HCT116 (cell line): ENCODE data around the gene SERGEF. TPM values are rescaled to one million over a fixed set of nuclear protein-coding genes. Genes with fewer than 3 reads are reported as not detected.

Source experiments
- ATAC-seq: fragments of 200-7000 bp; cut with Tn5 transposase; 2 replicates; pipeline ENCODE4 v1.9.1; 2020; ENCODE audit warnings: mild to moderate bottlenecking, moderate library complexity
- BruUV-seq: library from RNA; stranded (reverse); fragments of 400-500 nt; replicated peaks from 2 replicates; lab custom pipeline; 2021; lab: Mats Ljungman, UMichigan
- CTCF ChIA-PET: fragments of 300-600 bp; sonication (Branson Sonifier 250); formaldehyde crosslinking; loops from one replicate; lab custom pipeline; 2021; ENCODE audit warnings: antibody characterized with exemption; lab: Charles Lee
- POLR2A ChIA-PET: fragments of 300-600, 350-600 bp; sonication (Branson Sonifier 250); formaldehyde crosslinking; loops from one replicate; lab custom pipeline; 2021; ENCODE audit warnings: antibody characterized with exemption; lab: Charles Lee
- RAD21 ChIA-PET, 2 experiments: fragments of 300-600 bp; sonication (Branson Sonifier 250); formaldehyde crosslinking; loops; one replicate each; lab custom pipeline; 2023; ENCODE audit warnings: low total read pairs in 2 of 2; ENCODE audit not compliant: uncharacterized antibody in 2 of 2, unreplicated experiment in 2 of 2, low non-redundant PET in 1 of 2; lab: Charles Lee
- DNase-seq: peaks from one replicate; pipeline ENCODE4 v3.0.0-alpha.2; 2010; ENCODE audit warnings: low read depth, low spot score
- H2AFZ ChIP-seq: fragments of 200-600 bp; shearing (Covaris generic), sonication (generic); 2 replicates; pipeline ENCODE4 v1.6.1; 2017; ENCODE audit warnings: low read depth, mixed run types, mixed read lengths, antibody characterized with exemption, low read length; ENCODE audit not compliant: poor library complexity, severe bottlenecking
- H3K27ac ChIP-seq: 2 replicates; pipeline ENCODE4 v1.5.1; 2012; ENCODE audit warnings: low read depth, low read length
- H3K27me3 ChIP-seq: fragments of 200-600 bp; sonication (generic); 2 replicates; pipeline ENCODE4 v1.6.1; 2016; ENCODE audit warnings: mixed run types, low read length, mixed read lengths; ENCODE audit not compliant: insufficient read depth
- H3K36me3 ChIP-seq, 2 experiments: fragments of 200-500 bp in 1 of 2; fragments of 200-600 bp in 1 of 2; sonication (Bioruptor generic) in 1 of 2; sonication (generic) in 1 of 2; 2 replicates each; pipeline versions ENCODE4 v1.5.1 to v1.6.1; 2014 to 2016; ENCODE audit warnings: low read length in 2 of 2, inconsistent platforms in 1 of 2, mixed read lengths in 1 of 2, mixed run types in 1 of 2; ENCODE audit not compliant: insufficient read depth in 2 of 2, control insufficient read depth in 1 of 2
- H3K4me1 ChIP-seq, 2 experiments: fragments of 200-600 bp in 1 of 2; sonication (generic) in 1 of 2; 2 replicates each; pipeline versions ENCODE4 v1.5.1 to v1.6.1; 2012 to 2017; ENCODE audit warnings: low read length in 2 of 2, inconsistent platforms in 1 of 2, mild to moderate bottlenecking in 1 of 2, mixed read lengths in 1 of 2, mixed run types in 1 of 2, moderate library complexity in 1 of 2; ENCODE audit not compliant: insufficient read depth in 2 of 2, control insufficient read depth in 1 of 2
- H3K4me2 ChIP-seq: fragments of 200-600 bp; sonication (generic); 2 replicates; pipeline ENCODE4 v1.6.1; 2017; ENCODE audit warnings: mixed run types, low read length, mixed read lengths
- H3K4me3 ChIP-seq, 2 experiments: fragments of 200-600 bp in 1 of 2; sonication (generic) in 1 of 2; replicated peaks in 1 of 2; 2 replicates each; pipeline ENCODE4 v1.5.1; 2011 to 2016; ENCODE audit warnings: low read length in 2 of 2, control low read depth in 1 of 2, low read depth in 1 of 2, mild to moderate bottlenecking in 1 of 2, mixed read lengths in 1 of 2, mixed run types in 1 of 2
- H3K79me2 ChIP-seq: fragments of 200-600 bp; sonication (generic); 2 replicates; pipeline ENCODE4 v1.6.1; 2017; ENCODE audit warnings: mild to moderate bottlenecking, mixed run types, low read length, moderate library complexity, mixed read lengths; ENCODE audit not compliant: insufficient read depth
- H3K9ac ChIP-seq: fragments of 200-600 bp; sonication (generic); 2 replicates; pipeline ENCODE4 v1.6.1; 2016; ENCODE audit warnings: low read length, mixed read lengths
- H3K9me2 ChIP-seq: fragments of 200-600 bp; sonication (generic), shearing (Covaris generic); 2 replicates; pipeline ENCODE4 v1.6.1; 2017; ENCODE audit warnings: mixed run types, mild to moderate bottlenecking, moderate library complexity; ENCODE audit not compliant: insufficient read depth
- H3K9me3 ChIP-seq, 2 experiments: fragments of 200-500 bp in 1 of 2; fragments of 200-600 bp in 1 of 2; sonication (Bioruptor generic) in 1 of 2; sonication (generic) in 1 of 2; 2 replicates each; pipeline ENCODE4 v1.6.1; 2014 to 2017; ENCODE audit warnings: low read length in 2 of 2, mixed read lengths in 2 of 2, inconsistent platforms in 1 of 2, low read depth in 1 of 2, mild to moderate bottlenecking in 1 of 2, mixed run types in 1 of 2, moderate library complexity in 1 of 2; ENCODE audit not compliant: control insufficient read depth in 1 of 2, insufficient read depth in 1 of 2
- H4K20me1 ChIP-seq: fragments of 200-600 bp; sonication (generic), shearing (Covaris generic); 2 replicates; pipeline ENCODE4 v1.6.1; 2017; ENCODE audit warnings: mixed run types, mild to moderate bottlenecking, moderate library complexity; ENCODE audit not compliant: insufficient read depth
- CBX3 ChIP-seq: IDR thresholded peaks from 2 replicates; pipeline ENCODE4 v1.6.1; 2012; ENCODE audit warnings: low read depth
- EGR1 ChIP-seq: IDR thresholded peaks from 2 replicates; pipeline ENCODE4 v1.6.1; 2012; ENCODE audit warnings: low read depth
- EZH2 ChIP-seq: fragments of 200-600 bp; sonication (generic); IDR thresholded peaks from 2 replicates; pipeline ENCODE4 v1.6.1; 2017; ENCODE audit warnings: antibody characterized with exemption, mixed run types
- EZH2phosphoT487 ChIP-seq: fragments of 200-600 bp; IDR thresholded peaks from 2 replicates; pipeline ENCODE4 v1.6.1; 2018; ENCODE audit warnings: antibody characterized with exemption, borderline replicate concordance
- JUND ChIP-seq: IDR thresholded peaks from 2 replicates; pipeline ENCODE4 v1.6.1; 2012
- SIN3A ChIP-seq: IDR thresholded peaks from 2 replicates; pipeline ENCODE4 v1.6.1; 2012; ENCODE audit warnings: low read depth
- SP1 ChIP-seq: IDR thresholded peaks from 2 replicates; pipeline ENCODE4 v1.6.1; 2012; ENCODE audit warnings: low read depth
- TCF7L2 ChIP-seq: IDR thresholded peaks from 2 replicates; pipeline ENCODE4 v1.7.0; 2011; ENCODE audit warnings: borderline replicate concordance, inconsistent platforms; ENCODE audit not compliant: insufficient read depth, insufficient read length; ENCODE audit errors: extremely low read depth
- ZBTB33 ChIP-seq: IDR thresholded peaks from 2 replicates; pipeline ENCODE4 v1.6.1; 2011; ENCODE audit warnings: mild to moderate bottlenecking, low read length, moderate library complexity; ENCODE audit not compliant: insufficient replicate concordance; ENCODE audit errors: extremely low read depth
- ZFX ChIP-seq: fragments of 450-650 bp; IDR thresholded peaks from 2 replicates; pipeline ENCODE4 v1.6.1; 2017
- intact Hi-C: fragments of 100-400 bp; cut with micrococcal nuclease; formaldehyde crosslinking; loops from 2 replicates; pipeline ENCODE4 v1.10.0; 2022
- total RNA-seq: library from RNA; stranded (reverse); gene quantifications from one replicate; pipeline ENCODE4 v1.2.1, GENCODE V29; 2021; ENCODE audit not compliant: unreplicated experiment

SERGEF gene
- total RNA-seq, 1 experiment from 2014 or later: 32.8 TPM

GRCh38 chr11:17798253-17798652 lies 214.6 kb downstream of the SERGEF start:
- DNase-seq: no peak
- Histone ChIP-seq H3K9me3 (no peaks in the 10 kb centered on the region), H3K9ac (no peak overlapping the region), H3K4me2 (no peak overlapping the region), H3K36me3 (no peaks in the 10 kb centered on the region), H3K79me2 (no peaks in the 10 kb centered on the region), H4K20me1 (no peaks in the 10 kb centered on the region), H3K27me3 (no peaks in the 10 kb centered on the region), H3K27ac (no peak overlapping the region), H3K4me1 (no peaks in the 10 kb centered on the region), H2AFZ (no peak overlapping the region), H3K4me3 (no peak overlapping the region), H3K9me2 (no peaks in the 10 kb centered on the region)
- no TSS peak for BruUV-seq
- RAD21 ChIA-PET: no interaction called here
- intact Hi-C loops: no loop called here
- TF ChIP-seq ZFX (no peak), CBX3 (no peak), JUND (no peak), ZBTB33 (no peak), SIN3A (no peak), SP1 (no peak), EGR1 (no peak), TCF7L2 (no peak)
- POLR2A ChIA-PET: no interaction called here
- no peak for ATAC-seq
- CTCF ChIA-PET: no interaction called here

- intact Hi-C loops: no loop called here
- Histone ChIP-seq H3K4me3 (no peak overlapping the region), H3K27ac (no peak overlapping the region), H3K36me3 (no peaks in the 10 kb centered on the region), H3K27me3 (no peaks in the 10 kb centered on the region), H2AFZ (no peak overlapping the region), H3K9me3 (no peaks in the 10 kb centered on the region), H3K9me2 (no peaks in the 10 kb centered on the region), H3K4me1 (no peaks in the 10 kb centered on the region), H3K9ac (no peak overlapping the region), H4K20me1 (no peaks in the 10 kb centered on the region), H3K4me2 (no peak overlapping the region), H3K79me2 (no peaks in the 10 kb centered on the region)
- TF ChIP-seq EZH2 (no peak), SP1 (no peak), JUND (no peak), TCF7L2 (no peak), SIN3A (no peak), EGR1 (no peak), EZH2phosphoT487 (no peak)
- BruUV-seq: no TSS peak
- ChIA-PET RAD21 (no interaction called here), CTCF (no interaction called here), POLR2A (no interaction called here)
- ATAC-seq (no peak), DNase-seq (no peak)
Measured at GRCh38 chr11:17796154-17796553, 216.7 kb downstream of the SERGEF start.
